HepG2 (cell line): ENCODE data around the gene ZDHHC21. TPM values are rescaled to one million over a fixed set of nuclear protein-coding genes. Genes with fewer than 3 reads are reported as not detected.

ENCODE experiments used
- ARID4A ChIP-seq: sonication (generic); formaldehyde crosslinking; IDR thresholded peaks from 2 replicates; pipeline ENCODE4 v1.5.0; 2020; ENCODE audit warnings: mild to moderate bottlenecking, missing genetic modification reagents, borderline replicate concordance
- ATF7-NPFF ChIP-seq: sonication (generic); formaldehyde crosslinking; IDR thresholded peaks from 2 replicates; pipeline ENCODE4 v1.8.1; 2023; ENCODE audit warnings: mild to moderate bottlenecking, low read depth, missing genetic modification reagents, moderate library complexity
- CERS6 ChIP-seq: sonication (generic); formaldehyde crosslinking; IDR thresholded peaks from 2 replicates; pipeline ENCODE4 v1.5.0; 2020; ENCODE audit warnings: missing genetic modification reagents
- ELF1 ChIP-seq: sonication (generic); formaldehyde crosslinking; IDR thresholded peaks from 2 replicates; pipeline ENCODE4 v1.4.0; 2020; ENCODE audit warnings: missing genetic modification reagents
- FOXA1 ChIP-seq, 2 experiments: fragments of 450-650 bp in 1 of 2; sonication (generic) in 1 of 2; formaldehyde crosslinking in 1 of 2; IDR thresholded peaks; 2 replicates each; pipeline versions ENCODE4 v1.4.0 to v1.6.1; 2016 to 2020; ENCODE audit warnings: missing genetic modification reagents in 1 of 2
- FOXK2 ChIP-seq: fragments of 450-650 bp; IDR thresholded peaks from 2 replicates; pipeline ENCODE4 v1.6.1; 2016
- GPN1 ChIP-seq: sonication (generic); formaldehyde crosslinking; IDR thresholded peaks from 2 replicates; pipeline ENCODE4 v1.5.1; 2020; ENCODE audit warnings: missing genetic modification reagents, borderline replicate concordance
- HDAC1 ChIP-seq: sonication (generic); formaldehyde crosslinking; IDR thresholded peaks from 2 replicates; pipeline ENCODE4 v1.5.1; 2020; ENCODE audit warnings: mild to moderate bottlenecking, missing genetic modification reagents
- HMGXB4 ChIP-seq, 2 experiments: sonication (generic) in 1 of 2; formaldehyde crosslinking in 1 of 2; IDR thresholded peaks; 2 replicates each; pipeline versions ENCODE4 v1.4.0 to v1.6.1; 2018 to 2020; ENCODE audit warnings: missing genetic modification reagents in 2 of 2, borderline replicate concordance in 1 of 2, low read depth in 1 of 2, mild to moderate bottlenecking in 1 of 2, missing biosample characterization in 1 of 2
- MIXL1 ChIP-seq: IDR thresholded peaks from 2 replicates; pipeline ENCODE4 v1.6.1; 2016
- NFRKB ChIP-seq: fragments of 450-650 bp; IDR thresholded peaks from 2 replicates; pipeline ENCODE4 v1.6.1; 2017
- RORA ChIP-seq: sonication (generic); formaldehyde crosslinking; IDR thresholded peaks from 2 replicates; pipeline ENCODE4 v1.5.0; 2020; ENCODE audit warnings: mild to moderate bottlenecking, missing genetic modification reagents, moderate library complexity
- SMARCC2 ChIP-seq: fragments of 450-650 bp; IDR thresholded peaks from 2 replicates; pipeline ENCODE4 v1.6.1; 2017; ENCODE audit warnings: antibody characterized with exemption, mild to moderate bottlenecking
- SMC3 ChIP-seq: IDR thresholded peaks from 2 replicates; pipeline ENCODE4 v1.6.1; 2011; ENCODE audit warnings: low read length, improper control_type of control experiment
- SOX5 ChIP-seq: IDR thresholded peaks from 2 replicates; pipeline ENCODE4 v1.6.1; 2016; ENCODE audit warnings: borderline replicate concordance
- TAF1 ChIP-seq: sonication (generic); formaldehyde crosslinking; IDR thresholded peaks from 2 replicates; pipeline ENCODE4 v1.4.0; 2020; ENCODE audit warnings: missing genetic modification reagents
- U2AF1 ChIP-seq: fragments of 200-400 bp; formaldehyde crosslinking; optimal IDR thresholded peaks from 2 replicates; pipeline ENCODE3; 2017; ENCODE audit warnings: mild to moderate bottlenecking, low read depth, low read length
- ZBTB34 ChIP-seq: sonication (generic); formaldehyde crosslinking; IDR thresholded peaks from 2 replicates; pipeline ENCODE4 v1.8.0; 2022; ENCODE audit warnings: mild to moderate bottlenecking, missing genetic modification reagents
- ZMAT5 ChIP-seq: sonication (generic); formaldehyde crosslinking; IDR thresholded peaks from 2 replicates; pipeline ENCODE4 v1.5.0; 2020; ENCODE audit warnings: mild to moderate bottlenecking, low read depth, missing genetic modification reagents, borderline replicate concordance
- ZNF350 ChIP-seq: sonication (generic); formaldehyde crosslinking; IDR thresholded peaks from 2 replicates; pipeline ENCODE4 v1.4.0; 2020; ENCODE audit warnings: mild to moderate bottlenecking, low read depth, missing genetic modification reagents, borderline replicate concordance
- ZNF367 ChIP-seq: sonication (generic); formaldehyde crosslinking; IDR thresholded peaks from 2 replicates; pipeline ENCODE4 v1.4.0; 2020; ENCODE audit warnings: missing genetic modification reagents, borderline replicate concordance
- ZNF670 ChIP-seq: sonication (generic); formaldehyde crosslinking; IDR thresholded peaks from 2 replicates; pipeline ENCODE4 v1.8.0; 2022; ENCODE audit warnings: mild to moderate bottlenecking, missing genetic modification reagents, borderline replicate concordance
- polyA plus RNA-seq, 8 experiments: library from polyadenylated mRNA; depleted of rRNA in 3 of 8; stranded (reverse) in 7 of 8; unstranded in 1 of 8; fragments of >200 nt; fragmentation: Illumina TruSeq in 4 of 8; extraction: Trizol in 4 of 8; gene quantifications; 2 replicates each; pipeline versions ENCODE4 v1.2.1 to v1.2.3, GENCODE V29; 2011 to 2016; ENCODE audit warnings: low read depth in 4 of 8, missing spikeins in 1 of 8, mixed read lengths in 1 of 8; ENCODE audit not compliant: insufficient read depth in 1 of 8
- total RNA-seq, 5 experiments: library from RNA; depleted of rRNA; stranded (reverse); fragments of >200 nt; fragmentation: Illumina TruSeq; extraction: Trizol; gene quantifications; 2 replicates each; pipeline ENCODE4 v1.2.3, GENCODE V29; 2016; ENCODE audit warnings: low read depth in 1 of 5

The ZDHHC21 gene
- total and polyA plus RNA-seq, 2 of the 13 experiments (the other 11 are each of a cell fraction or from before 2014, with no cell fraction given), result 2.4 to 3.7 TPM

GRCh38 chr9:14693251-14693861 is at the start of gene ZDHHC21 (continued):
- peak; percentile 43; the same call in 1 of the 2 replicates for TF ChIP-seq ZNF670 (CRISPR knock-in tag)
- TF ChIP-seq HMGXB4 (CRISPR knock-in tag; IDR thresholded peaks at IDR 0.05; ENCODE audit: borderline replicate concordance in 1 of 2, low read depth in 1 of 2), result peak; percentile 72 to 78
- TF ChIP-seq TAF1 (CRISPR knock-in tag), result peak; percentile 74
- no peak for TF ChIP-seq RORA
- no peak for TF ChIP-seq SMC3
- no peak for TF ChIP-seq CERS6 (CRISPR knock-in tag)
- TF ChIP-seq ELF1 (CRISPR knock-in tag), result peak; percentile 73
- no peak for TF ChIP-seq ZNF350 (CRISPR knock-in tag)
- TF ChIP-seq U2AF1, result no peak
- peak; percentile 71; the same call in 1 of the 2 replicates for TF ChIP-seq ATF7-NPFF (CRISPR knock-in tag)
- TF ChIP-seq ZMAT5 (CRISPR knock-in tag), result no peak
- TF ChIP-seq FOXK2, result no peak
- TF ChIP-seq SMARCC2, result no peak
- TF ChIP-seq ZNF367 (CRISPR knock-in tag), result no peak
- no peak for TF ChIP-seq ZBTB34 (CRISPR knock-in tag)
- no peak for TF ChIP-seq MIXL1 (CRISPR knock-in tag)
- TF ChIP-seq GPN1, result no peak
- no peak for TF ChIP-seq FOXA1 (IDR thresholded peaks at IDR 0.05)
- no peak for TF ChIP-seq FOXA1 (CRISPR knock-in tag; IDR thresholded peaks at IDR 0.05)
- no peak for TF ChIP-seq SOX5
- peak; percentile 81 for TF ChIP-seq HDAC1
- peak; percentile 81 for TF ChIP-seq ARID4A (CRISPR knock-in tag)
- no peak for TF ChIP-seq NFRKB
